Uterus (tissue), 4 donors: ENCODE data around the gene GPR108. TPM values are rescaled to one million over a fixed set of nuclear protein-coding genes. Genes with fewer than 3 reads are reported as not detected.
"Not testable (repeated sequence)": the region's sequence is repeated elsewhere in the genome, so short reads cannot be mapped to it uniquely, and the experiment has no call there.

ENCODE experiments used
- DNase-seq, 2 donors: peaks; one replicate each; pipeline ENCODE4 v3.0.0-alpha.2; 2019 to 2020
- H3K27ac ChIP-seq, 2 donors: fragments of 200-600 bp; sonication (generic); 1 replicate in 1 of 2; 2 replicates in 1 of 2; pipeline ENCODE4 v1.5.1; 2016 to 2018
- H3K27me3 ChIP-seq, 2 donors: fragments of 200-600 bp; sonication (generic); one replicate each; pipeline ENCODE4 v1.5.1; 2018 to 2019; ENCODE audit warnings: control low read depth in 1 of 2
- H3K36me3 ChIP-seq, 2 donors: fragments of 200-600 bp; sonication (generic); one replicate each; pipeline ENCODE4 v1.5.1; 2019; ENCODE audit warnings: control low read depth in 1 of 2
- H3K4me1 ChIP-seq, 2 donors: fragments of 200-600 bp; sonication (generic); one replicate each; pipeline ENCODE4 v1.5.1; 2018 to 2019; ENCODE audit warnings: control low read depth in 1 of 2
- H3K4me3 ChIP-seq, 2 donors: fragments of 200-600 bp; sonication (generic); 1 replicate in 1 of 2; 2 replicates in 1 of 2; pipeline ENCODE4 v1.5.1; 2018 to 2019; ENCODE audit warnings: mild to moderate bottlenecking in 1 of 2
- H3K9me3 ChIP-seq, 2 donors: fragments of 200-600 bp; sonication (generic); one replicate each; pipeline ENCODE4 v1.5.1; 2019; ENCODE audit warnings: control low read depth in 1 of 2
- POLR2A ChIP-seq, 2 donors: fragments of 450-650 bp; IDR thresholded peaks; one replicate each; pipeline ENCODE4 v1.6.1; 2016; ENCODE audit warnings: antibody characterized with exemption in 2 of 2, mild to moderate bottlenecking in 1 of 2, moderate library complexity in 1 of 2
- intact Hi-C: fragments of 100-400 bp; cut with DNase I; formaldehyde crosslinking; loops from one replicate; pipeline ENCODE4 v1.15.1; 2023; ENCODE audit warnings: low total_unique reads
- total RNA-seq, 4 donors: library from RNA; depleted of rRNA in 3 of 4; stranded (reverse); fragments of >200 nt in 3 of 4; gene quantifications; one replicate each; pipeline versions ENCODE4 v1.1.0 to v1.2.4, GENCODE V29; 2014 to 2023
- TF ChIP-seq, protein P1 (sequence below), 4 experiments: fragments of 200-600 bp in 2 of 4; fragments of 450-650 bp in 2 of 4; sonication (generic) in 2 of 4; IDR thresholded peaks; one replicate each; pipeline ENCODE4 v1.5.1; 2016 to 2019; ENCODE audit warnings: antibody characterized with exemption in 4 of 4, mild to moderate bottlenecking in 2 of 4, moderate library complexity in 1 of 4
- donor health status: DM: yes; HTN: yes; CAD: no.

The GPR108 gene
- total RNA-seq, 4 donors from 2014 or later: 38.6 to 147 (median 111) TPM

GRCh38 chr19:6751189-6751588, 13.8 kb upstream of the GPR108 start:
- no peak overlapping the region for H3K4me3 ChIP-seq
- H3K4me1 ChIP-seq: peaks cover 0 to 6% of the 10 kb centered on the region in 2 donors
- intact Hi-C loops: no loop called here
- TF ChIP-seq, protein P1, sequence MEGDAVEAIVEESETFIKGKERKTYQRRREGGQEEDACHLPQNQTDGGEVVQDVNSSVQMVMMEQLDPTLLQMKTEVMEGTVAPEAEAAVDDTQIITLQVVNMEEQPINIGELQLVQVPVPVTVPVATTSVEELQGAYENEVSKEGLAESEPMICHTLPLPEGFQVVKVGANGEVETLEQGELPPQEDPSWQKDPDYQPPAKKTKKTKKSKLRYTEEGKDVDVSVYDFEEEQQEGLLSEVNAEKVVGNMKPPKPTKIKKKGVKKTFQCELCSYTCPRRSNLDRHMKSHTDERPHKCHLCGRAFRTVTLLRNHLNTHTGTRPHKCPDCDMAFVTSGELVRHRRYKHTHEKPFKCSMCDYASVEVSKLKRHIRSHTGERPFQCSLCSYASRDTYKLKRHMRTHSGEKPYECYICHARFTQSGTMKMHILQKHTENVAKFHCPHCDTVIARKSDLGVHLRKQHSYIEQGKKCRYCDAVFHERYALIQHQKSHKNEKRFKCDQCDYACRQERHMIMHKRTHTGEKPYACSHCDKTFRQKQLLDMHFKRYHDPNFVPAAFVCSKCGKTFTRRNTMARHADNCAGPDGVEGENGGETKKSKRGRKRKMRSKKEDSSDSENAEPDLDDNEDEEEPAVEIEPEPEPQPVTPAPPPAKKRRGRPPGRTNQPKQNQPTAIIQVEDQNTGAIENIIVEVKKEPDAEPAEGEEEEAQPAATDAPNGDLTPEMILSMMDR (IDR thresholded peaks at IDR 0.05): no peak
- TF ChIP-seq POLR2A (IDR thresholded peaks at IDR 0.05): no peak
- no peak for DNase-seq
- H3K9me3 ChIP-seq: no peaks in the 10 kb centered on the region
- no peaks in the 10 kb centered on the region for H3K27me3 ChIP-seq
- H3K27ac ChIP-seq: no peak overlapping the region
- no peaks in the 10 kb centered on the region for H3K36me3 ChIP-seq

GRCh38 chr19:6750062-6750461, 12.7 kb upstream of the GPR108 start:
- no peaks in the 10 kb centered on the region for H3K9me3 ChIP-seq
- no peaks in the 10 kb centered on the region for H3K36me3 ChIP-seq
- peak in 1 of 2 donors; percentile 64 for DNase-seq
- no peak overlapping the region for H3K4me3 ChIP-seq
- intact Hi-C loops: no loop called here
- H3K27ac ChIP-seq: no peak overlapping the region
- TF ChIP-seq, protein P1 (IDR thresholded peaks at IDR 0.05): no peak
- TF ChIP-seq POLR2A (IDR thresholded peaks at IDR 0.05): no peak
- peaks cover 3 to 12% of the 10 kb centered on the region in 2 donors for H3K4me1 ChIP-seq
- H3K27me3 ChIP-seq: no peaks in the 10 kb centered on the region

GRCh38 chr19:6748543-6748942, 11.2 kb upstream of the GPR108 start:
- H3K36me3 ChIP-seq, H3K27ac ChIP-seq, intact Hi-C loops, DNase-seq, H3K9me3 ChIP-seq, H3K4me3 ChIP-seq, H3K27me3 ChIP-seq: not testable (repeated sequence)
- peaks cover 3 to 17% of the 10 kb centered on the region in 2 donors for H3K4me1 ChIP-seq

DNA sequence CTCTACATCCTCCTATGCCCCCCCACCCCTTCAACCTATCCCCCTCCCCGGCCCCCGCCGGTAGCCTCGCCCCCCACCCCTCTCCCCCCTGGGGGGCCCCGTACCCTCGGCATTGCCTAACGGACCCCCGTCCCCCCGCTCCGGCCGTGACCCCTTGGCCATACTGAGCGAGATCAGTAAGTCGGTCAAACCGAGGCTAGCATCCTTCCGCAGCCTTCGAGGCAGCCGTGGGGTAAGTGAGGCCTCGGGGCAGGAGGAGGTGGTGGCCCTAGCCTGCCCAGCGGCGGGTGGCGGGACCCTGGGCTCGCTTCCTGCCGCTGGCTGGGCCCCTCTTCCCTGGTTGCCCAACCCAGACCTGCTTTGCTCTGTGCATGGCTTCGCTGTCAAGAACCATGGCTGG, 8.6 kb upstream of the GPR108 start:
- H3K36me3 ChIP-seq: no peaks in the 10 kb centered on the region
- TF ChIP-seq, protein P1 (IDR thresholded peaks at IDR 0.05): no peak
- no peak for TF ChIP-seq POLR2A (IDR thresholded peaks at IDR 0.05)
- H3K27ac ChIP-seq: peak overlapping the region in 1 of 2 donors; percentile 87
- no peak for DNase-seq
- no peaks in the 10 kb centered on the region for H3K9me3 ChIP-seq
- no peaks in the 10 kb centered on the region for H3K27me3 ChIP-seq
- H3K4me3 ChIP-seq: no peak overlapping the region
- intact Hi-C loops: no loop called here
- peaks cover 3 to 21% of the 10 kb centered on the region in 2 donors for H3K4me1 ChIP-seq

DNA sequence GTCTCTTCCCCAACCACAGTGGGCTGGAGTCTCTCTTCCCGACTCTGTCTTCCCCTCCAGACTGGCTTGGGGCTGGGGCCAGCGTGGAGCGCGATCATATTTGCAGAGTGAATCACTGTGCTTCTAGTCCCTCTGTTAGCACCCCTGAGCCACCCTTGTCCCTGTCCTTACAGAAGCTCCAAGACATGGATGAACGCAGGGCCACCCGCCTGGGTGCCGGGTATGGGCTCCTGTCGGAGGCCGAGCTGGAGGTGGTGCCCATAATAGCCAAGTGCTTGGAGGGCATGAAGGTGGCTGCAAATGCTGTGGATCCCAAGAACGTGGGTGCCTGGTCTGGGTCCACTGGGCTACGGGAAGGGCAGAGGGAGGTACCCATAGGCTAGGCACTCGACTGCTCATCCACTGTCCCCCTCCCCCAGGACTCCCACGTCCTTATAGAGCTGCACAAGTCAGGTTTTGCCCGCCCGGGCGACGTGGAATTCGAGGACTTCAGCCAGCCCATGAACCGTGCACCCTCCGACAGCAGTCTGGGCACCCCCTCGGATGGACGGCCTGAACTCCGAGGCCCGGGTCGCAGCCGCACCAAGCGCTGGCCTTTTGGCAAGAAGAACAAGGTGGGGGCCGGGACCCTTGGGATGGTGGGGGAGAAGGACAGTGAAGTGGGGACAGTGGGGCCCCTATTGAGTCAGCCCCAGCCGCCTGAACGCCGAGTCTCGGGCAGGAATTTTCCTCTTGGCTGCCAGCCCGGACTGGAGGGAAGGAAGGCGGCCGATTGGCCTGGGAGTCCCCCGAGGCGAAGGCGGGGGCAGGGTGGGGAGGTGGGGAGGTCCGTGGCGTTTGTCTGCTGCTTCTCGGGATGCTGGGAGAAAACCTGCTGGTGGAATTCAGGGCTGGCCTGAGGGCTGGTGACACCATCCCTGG, 7.3 kb upstream of the GPR108 start:
- TF ChIP-seq POLR2A (IDR thresholded peaks at IDR 0.05): no peak
- TF ChIP-seq, protein P1 (IDR thresholded peaks at IDR 0.05): no peak
- no peaks in the 10 kb centered on the region for H3K9me3 ChIP-seq
- peaks cover 3 to 21% of the 10 kb centered on the region in 2 donors for H3K4me1 ChIP-seq
- no peak overlapping the region for H3K4me3 ChIP-seq
- DNase-seq: peak; percentile 90 to 92
- H3K27ac ChIP-seq: peak overlapping the region; percentile 87 to 91
- no peaks in the 10 kb centered on the region for H3K27me3 ChIP-seq
- H3K36me3 ChIP-seq: no peaks in the 10 kb centered on the region
- intact Hi-C loops: no loop called here
